GM19397 (cell line): ENCODE results near the gene ZNF710.

ENCODE experiments used
- ATAC-seq: cut with Tn5 transposase; IDR thresholded peaks from one replicate; pipeline ENCODE4 v1.9.1; 2021; ENCODE audit warnings: mild to moderate bottlenecking, moderate library complexity; ENCODE audit not compliant: unreplicated experiment

ZNF710 gene

DNA sequence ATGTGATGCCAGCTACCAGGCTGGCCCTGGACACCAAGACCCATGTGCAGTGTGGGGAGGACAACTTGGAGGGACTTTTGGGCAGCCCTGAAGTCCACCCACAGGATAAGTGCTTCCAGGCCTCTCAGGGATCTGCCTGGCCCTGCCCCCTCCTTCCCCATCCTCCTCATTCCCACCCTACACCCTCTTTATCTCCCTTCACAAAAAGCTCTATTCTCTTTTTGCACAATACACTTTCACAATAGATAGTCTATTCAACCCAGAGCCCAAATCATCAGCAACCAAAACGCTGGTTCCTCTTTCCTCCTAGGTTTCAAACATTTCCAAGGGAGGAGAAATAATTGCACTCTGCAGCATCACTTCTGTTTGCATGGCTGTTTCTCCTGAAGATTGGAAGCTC lies 7.8 kb upstream of the ZNF710 start:
- no peak for ATAC-seq

GRCh38 chr15:89997079-89997478 lies 4.0 kb upstream of the ZNF710 start:
- ATAC-seq, result no peak

DNA sequence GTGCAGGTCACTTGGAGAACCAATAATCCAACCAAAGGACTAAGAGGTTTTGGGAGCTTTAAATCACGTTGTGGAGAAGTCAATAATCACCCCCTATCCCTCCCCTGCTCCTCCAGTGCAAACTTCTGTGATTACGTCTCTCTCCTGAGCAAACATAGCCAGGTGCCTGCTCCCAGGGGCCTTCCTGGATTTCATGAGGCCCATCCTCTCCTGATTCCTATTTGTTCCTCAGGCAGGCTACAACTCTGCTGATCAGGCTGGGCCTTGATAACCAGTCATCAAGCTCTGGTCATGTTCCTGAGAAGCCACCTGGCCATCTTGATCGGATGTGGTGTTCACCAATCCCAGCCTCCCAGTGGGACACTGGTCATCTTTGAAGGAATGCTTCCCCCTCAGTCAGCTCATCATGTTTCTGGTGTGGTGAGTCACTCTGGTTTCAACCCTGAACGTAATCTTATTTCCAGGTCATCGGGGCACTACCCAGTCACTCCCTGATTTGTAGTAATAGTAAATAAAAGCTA lies 2.9 kb upstream of the ZNF710 start:
- no peak for ATAC-seq

DNA sequence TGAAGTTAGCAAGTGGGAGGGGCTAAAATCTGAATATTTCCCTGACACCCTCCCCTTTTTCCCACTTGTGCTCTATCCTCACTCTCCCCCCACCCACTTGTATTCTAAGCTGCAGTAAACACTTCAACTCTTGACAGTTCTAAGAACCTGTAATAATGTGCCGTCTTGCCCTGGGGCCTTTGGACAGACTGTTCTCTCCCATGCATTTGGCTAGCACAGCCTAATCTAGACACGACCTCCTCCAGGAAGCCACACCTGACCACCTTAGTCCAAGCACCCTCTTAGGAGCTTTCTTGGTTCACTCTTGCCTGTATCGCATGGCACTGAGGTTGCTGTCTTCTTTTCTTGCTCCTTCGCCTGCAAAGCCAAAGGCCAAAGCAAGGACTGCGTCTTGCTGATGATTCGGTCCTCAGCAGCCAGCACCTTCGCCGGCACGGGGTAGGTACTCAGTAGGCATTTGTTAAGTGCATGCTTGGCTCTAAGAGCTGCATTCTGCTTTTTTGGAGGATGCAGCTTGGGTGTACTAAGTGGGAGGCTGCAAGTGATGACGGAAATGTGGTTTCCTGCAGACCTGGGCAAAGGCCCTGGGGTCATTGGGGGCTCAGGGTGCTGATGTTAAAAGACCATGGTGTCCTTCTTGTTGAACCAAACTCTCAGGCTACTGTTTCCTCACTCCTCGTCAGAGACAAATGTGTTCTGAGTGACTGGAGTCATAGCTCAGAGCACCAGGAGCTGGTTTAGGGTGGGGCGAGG lies 2.0 kb upstream of the ZNF710 start:
- no peak for ATAC-seq

- no peak for ATAC-seq
Observed at GRCh38 chr15:89999676-90000185, 1.4 kb upstream of the ZNF710 start.

DNA sequence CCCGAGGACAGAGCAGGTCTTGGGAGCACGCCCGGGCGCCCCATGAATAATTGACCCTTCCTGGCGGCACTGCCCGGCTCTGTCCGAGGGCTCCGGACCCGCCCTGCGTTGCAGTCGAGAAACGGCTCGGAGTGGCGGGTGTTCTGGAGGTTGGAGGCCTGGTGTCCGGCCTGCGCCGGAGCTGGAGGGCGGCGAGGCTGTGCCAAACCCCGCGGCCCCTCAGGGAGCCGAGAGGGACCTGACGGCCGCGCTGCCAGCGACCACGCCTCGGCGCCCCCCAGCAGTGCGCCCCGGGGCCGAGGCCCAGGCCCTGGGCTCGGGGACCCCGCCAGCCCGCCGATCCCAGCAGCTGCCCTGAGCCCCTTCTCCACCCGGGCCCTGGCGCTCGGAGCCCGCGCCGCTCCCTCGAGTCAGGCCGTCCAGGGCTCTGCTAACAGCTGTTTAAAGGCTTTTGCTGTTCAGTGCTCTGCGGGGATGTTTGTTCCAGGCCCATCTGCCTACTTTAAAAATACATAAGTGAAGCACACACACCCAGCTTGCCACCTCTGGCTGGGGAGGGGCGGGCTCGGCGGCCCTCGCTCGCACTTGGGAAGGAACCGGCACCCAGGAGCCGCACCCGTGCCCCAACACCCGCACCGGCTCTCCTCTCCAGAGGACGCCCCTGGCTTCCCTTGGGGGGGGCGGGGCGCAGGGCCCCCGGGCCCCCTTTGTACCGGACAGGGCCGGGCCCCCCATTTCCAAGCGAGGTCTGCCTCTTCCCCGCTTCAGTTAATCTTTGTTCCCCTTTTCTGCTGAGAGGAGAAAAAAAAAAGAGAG lies 730 bp upstream of the ZNF710 start:
- ATAC-seq, result no peak

DNA sequence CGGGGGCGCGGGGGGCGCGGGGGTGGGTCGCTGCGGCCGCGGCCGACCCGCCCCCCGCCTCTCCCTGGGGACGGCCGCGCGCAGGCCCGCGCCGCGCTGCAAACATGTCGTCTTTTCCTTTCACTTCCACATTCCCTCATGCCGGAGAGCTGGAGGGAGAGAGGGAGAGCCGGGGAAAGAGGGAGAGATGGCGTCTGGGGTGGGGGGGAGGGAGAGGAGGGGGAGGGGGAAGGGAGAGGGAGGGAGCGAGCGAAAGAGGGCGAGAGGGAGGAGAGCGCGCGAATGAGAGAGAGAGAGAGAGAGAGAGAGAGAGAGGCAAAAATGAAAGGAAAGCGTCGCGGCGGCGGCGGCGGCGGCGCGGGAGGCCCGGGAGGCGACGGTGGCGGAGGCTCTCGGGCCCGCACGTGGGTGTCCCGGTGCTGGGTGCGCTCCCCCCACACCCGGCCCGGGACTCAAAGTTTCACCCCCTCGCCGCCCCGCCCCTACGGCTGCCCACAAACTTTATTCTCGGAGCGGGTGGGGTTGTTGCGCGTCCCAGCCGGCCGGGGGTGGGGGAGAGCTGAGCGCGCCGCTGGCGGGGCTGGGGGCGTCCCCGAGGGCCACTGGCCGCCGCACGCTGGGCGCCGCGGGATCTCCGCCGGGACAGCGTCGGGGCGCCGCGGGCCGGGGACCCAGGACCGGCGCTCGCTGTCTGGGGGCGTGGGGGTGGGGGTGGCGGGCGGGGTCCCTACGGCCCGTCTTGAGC lies 731 bp downstream of the ZNF710 start:
- no peak for ATAC-seq

DNA sequence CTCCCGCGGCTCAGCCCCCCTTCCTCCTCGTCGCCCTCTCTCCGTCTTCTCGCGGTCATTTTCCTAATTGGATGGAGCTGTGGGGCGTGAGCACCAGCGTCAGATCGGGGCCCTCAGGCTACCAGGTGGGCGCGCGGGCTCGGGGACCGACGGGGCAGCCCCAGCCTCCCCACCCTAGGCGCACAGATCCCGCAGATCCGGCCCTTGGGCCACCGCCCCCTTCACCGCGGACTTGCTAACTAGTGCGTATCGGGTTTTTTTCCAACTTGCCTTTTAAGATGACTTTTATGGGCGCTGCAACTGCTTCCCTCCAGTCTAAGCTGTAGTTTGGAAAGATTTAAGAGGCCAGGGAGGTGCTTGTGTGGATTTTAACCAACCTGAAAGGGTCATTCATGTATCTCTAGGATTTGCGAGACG lies 1.3 kb downstream of the ZNF710 start:
- ATAC-seq, result no peak

DNA sequence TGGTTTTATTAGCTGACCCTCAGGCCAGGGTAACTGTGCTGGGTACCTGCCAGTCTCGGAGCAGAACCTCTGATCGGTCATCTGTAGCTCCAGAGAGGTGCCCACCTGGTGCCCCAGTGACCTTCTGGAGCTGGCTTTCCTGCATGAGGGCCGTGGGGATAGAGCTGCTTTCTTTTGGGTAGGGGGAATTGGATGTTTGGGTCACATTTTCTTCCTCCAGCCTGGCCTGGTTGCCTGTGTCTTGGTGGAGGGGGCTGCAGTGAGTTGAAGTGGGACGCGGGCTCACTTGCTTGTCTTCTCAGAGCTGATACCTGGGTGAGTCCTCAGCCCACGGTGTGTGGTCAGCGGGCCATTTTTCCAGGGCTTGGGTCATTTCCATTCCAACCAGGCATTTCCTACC lies 2.6 kb downstream of the ZNF710 start:
- ATAC-seq, result no peak

DNA sequence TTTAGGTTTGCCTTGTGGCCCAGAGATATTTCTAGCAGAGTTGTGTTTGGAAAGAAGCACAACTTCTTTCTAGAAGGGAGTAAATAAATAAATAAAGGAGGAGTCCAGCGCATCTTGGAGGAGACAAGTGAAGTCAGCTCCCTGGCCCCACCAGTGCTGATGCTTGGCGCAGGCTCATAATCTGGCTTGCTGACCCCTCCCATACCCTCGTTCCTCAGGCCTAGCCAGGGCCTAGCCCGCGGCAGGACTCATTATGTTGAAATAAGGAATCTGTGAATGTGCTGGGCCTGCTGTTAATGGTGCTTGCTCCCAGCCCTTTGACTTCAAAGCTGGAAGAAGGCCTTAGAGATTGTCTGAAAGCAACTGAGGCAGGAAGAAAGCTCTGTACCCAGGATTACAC lies 3.1 kb downstream of the ZNF710 start:
- no peak for ATAC-seq

- ATAC-seq, result no peak
Observed at GRCh38 chr15:90004671-90005070, 3.5 kb downstream of the ZNF710 start.

GRCh38 chr15:90006217-90007075 lies 5.3 kb downstream of the ZNF710 start:
- no peak for ATAC-seq

DNA sequence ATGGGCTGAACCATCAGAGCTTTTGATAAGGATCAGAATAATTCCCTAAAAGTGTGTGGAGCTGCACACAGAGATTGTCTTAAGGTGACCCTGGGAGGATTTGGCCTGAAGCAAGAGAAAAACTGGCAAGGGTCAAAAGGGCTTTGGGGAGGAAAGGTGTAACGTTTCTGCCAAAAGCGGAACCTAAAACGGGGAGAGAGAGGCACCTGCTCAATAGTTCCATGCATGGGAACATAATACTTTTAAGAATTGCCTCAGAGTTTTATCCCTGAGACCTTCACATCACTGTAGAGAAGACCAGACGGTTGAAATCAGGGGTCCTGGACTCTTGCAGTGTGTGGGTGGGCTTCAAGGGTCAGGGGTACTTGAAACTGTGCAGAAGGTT lies 5.9 kb downstream of the ZNF710 start:
- ATAC-seq, result no peak

- ATAC-seq, result no peak
Observed at GRCh38 chr15:90008607-90009006, 7.5 kb downstream of the ZNF710 start.

- no peak for ATAC-seq
Observed at GRCh38 chr15:90009301-90010022, 8.3 kb downstream of the ZNF710 start.

- ATAC-seq, result no peak
Observed at GRCh38 chr15:90011705-90012104, 10.6 kb downstream of the ZNF710 start.

DNA sequence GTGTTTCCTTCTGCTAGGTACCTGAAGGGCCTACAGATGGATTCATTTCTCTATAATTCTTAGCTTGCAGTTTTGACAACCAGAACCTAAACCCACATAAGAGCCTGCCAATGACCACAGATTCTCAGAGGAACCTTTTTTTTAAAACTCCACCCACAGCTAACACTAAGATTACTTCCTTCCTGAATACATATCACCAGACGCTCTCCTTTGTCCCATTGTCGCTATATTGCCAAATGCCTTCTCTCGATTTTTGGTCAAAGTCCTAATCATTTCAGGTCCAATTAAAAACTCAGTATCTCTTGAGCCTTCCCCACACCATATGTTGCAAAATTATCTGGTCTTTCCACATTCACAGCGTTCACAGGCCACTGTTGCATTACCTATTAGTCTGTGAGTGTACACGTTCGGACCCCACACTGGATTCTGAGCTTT lies 12.4 kb downstream of the ZNF710 start:
- ATAC-seq, result no peak

GRCh38 chr15:90015294-90015693 lies 14.2 kb downstream of the ZNF710 start:
- ATAC-seq, result no peak

DNA sequence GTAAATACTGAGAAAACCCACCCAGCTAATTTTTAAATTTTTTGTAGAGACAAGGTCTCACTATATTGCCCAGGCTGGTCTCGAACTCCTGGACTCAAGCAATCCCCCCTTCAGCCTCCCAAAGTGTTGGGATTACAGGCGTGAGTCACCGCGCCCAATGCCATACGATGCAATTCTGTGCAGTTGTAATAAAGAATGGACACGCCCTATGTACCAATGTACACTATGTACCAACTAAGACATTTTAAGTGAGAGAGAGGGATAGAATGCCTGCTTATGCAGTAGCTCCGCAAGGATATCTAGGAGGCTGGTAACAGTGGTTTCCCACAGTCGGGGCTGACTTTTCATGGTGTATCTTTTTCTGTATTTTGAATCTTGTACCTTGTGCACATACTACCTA lies 14.6 kb downstream of the ZNF710 start:
- no peak for ATAC-seq

DNA sequence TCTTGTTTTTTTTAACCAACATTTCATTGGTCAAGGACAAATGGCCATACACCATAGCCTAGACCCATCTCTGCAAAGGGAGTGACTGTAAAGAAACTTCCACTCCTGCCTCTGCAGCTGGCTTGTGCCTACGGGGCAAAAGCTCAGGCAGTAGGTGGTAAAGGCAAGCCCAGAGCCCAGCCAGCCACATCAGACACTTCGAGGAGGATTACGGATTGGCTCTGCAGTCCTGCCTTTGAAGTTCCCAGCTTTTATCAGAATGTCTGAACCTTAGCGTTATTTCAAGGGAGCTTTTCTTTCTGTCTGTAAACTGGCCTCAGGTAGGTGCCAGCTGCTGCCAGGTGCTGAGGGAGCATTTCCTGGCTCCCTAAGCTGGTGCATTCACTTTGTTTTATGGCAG lies 15.6 kb downstream of the ZNF710 start:
- no peak for ATAC-seq
